NOMO-1 treated with DMSO at 0.1 percent for 48 hours (cell line): ENCODE results near the gene ITPA.
A peak's percentile ranks its signal among the peaks of the same experiment; 100 is the strongest.

Source experiments
- DNase-seq: peaks from one replicate; lab custom pipeline; 2025; ENCODE audit not compliant: unreplicated experiment; lab: John Stamatoyannopoulos, UW

The ITPA gene

GRCh38 chr20:3209257-3209945 lies at the start of gene ITPA:
ITPA (plus strand) TSS chr20:3209498; CDS start chr20:3209552, 54 bp downstream.
- DNase-seq = peak; percentile 50

GRCh38 chr20:3160418-3160817 lies 48.9 kb upstream of the ITPA start:
- DNase-seq = no peak

DNA sequence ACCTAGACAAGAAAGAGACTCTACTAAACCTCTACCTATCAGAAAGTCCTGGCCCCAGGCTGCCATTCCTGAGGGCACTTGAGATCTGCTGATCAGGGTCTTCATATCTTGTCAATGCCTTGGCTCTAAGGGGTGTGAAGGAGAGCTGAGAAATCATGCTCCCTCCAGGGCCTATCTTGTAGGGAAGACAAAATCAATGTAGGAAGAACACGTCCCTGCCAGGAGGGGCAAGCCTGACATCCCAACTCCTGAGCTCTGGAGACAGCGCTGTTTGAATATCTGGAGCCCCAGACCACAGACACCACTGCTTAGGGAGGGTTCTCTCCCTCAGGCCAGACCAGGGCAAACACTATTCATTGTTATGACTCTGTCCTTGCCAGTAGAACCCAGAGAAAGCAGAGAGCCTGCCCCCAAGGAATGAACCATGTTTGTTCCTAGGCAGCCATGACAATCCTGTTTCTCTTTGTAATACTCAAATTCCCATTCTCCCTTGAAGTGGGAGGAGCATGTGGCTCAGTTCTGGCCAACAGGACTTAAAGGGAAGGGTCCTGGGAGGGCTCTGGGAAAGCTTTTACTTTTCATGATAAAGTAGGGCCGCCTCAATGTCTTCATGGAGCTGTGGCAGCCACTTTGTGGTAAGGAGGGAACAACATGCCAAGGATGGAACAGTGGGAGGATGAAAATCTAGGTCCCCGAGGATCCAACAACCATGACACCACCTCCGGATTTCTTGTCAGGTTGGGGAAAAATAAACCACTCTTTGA lies 47.8 kb upstream of the ITPA start:
- DNase-seq = no peak

- no peak for DNase-seq
These were observed 47.2 kb upstream of the ITPA start for GRCh38 chr20:3162080-3162611.

DNA sequence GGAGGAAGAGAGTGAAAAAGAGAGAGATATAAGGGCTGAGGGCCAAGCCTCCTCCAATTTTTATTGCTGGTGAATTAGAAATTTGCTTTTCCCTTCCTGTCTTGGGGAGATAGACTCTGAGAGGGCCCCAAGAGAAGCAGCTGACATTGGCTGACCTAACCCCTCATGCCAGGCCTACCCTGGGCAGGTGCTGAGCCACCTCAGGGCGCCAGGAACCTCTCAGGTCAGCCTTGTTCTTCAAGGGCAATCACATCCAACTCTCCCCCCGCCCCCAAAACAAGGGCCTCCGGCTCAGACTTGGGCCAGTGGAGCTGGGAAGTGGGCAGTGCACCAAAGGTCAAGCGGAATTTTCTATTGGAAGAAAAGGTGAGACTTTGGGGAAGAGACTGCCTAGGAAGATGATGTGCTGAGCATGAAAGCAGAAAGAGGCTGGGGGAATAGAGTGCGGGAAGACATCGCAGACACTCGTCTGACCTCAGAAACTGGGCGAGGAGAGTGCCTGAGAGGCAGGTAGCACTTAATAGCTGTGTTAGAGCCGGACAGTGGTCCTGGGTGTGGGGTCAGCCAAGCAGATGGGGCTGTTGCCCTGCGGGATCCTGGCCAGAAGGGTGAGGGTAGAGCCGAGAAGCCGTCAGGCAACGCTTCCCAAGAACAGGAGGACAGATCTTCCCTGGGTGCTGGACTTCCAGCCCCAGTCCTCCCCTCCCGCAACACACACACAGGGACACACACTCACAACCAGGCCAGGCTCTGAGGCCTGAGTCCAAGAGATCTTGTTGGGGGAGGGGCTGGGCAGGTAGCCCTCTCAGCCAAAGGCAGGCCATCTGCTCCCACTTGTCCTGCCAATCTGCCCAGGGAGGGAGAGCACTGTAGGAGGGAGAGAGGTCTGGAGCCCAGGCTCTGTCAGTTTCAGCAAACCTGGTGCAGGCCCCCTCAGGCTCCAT lies 45.9 kb upstream of the ITPA start:
- no peak for DNase-seq

DNA sequence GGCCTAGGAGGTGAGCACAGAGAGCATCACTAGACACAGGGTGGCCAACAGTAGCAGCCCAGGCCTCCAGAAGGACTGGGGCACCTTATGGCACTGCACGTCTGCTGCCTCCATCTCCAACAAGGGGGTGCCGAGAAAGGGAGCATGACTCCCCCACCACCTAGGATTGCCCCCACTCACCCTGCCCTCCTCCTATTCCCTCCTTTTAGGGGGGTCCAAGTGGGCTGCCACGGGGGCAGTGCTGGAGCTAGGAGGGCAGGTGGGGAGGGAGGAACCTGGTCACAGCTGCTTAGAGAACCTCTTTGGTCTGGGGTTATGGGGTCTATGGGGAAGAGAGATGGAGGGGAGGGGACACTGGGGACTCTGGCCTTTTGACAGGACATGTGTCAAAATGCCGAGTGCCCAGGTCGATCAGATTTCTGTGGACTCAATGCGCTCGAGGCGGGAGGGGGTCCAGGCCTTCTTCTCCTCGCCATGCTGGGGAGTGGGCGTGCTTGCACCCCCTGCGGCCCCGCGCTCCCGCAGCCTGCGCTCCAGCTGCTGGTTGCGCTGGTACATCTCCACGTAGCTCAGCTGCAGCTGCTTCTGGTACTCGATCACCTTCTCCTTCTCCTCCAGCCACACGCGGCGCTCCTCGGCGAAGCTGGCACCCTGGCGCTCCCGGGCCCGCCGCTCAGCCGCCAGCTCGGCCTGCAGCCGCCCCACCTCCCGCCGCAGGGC lies 45.1 kb upstream of the ITPA start:
- DNase-seq = no peak

GRCh38 chr20:3164763-3165410 lies 44.4 kb upstream of the ITPA start:
- DNase-seq = no peak

GRCh38 chr20:3165473-3166337 lies 43.6 kb upstream of the ITPA start:
- no peak for DNase-seq

DNA sequence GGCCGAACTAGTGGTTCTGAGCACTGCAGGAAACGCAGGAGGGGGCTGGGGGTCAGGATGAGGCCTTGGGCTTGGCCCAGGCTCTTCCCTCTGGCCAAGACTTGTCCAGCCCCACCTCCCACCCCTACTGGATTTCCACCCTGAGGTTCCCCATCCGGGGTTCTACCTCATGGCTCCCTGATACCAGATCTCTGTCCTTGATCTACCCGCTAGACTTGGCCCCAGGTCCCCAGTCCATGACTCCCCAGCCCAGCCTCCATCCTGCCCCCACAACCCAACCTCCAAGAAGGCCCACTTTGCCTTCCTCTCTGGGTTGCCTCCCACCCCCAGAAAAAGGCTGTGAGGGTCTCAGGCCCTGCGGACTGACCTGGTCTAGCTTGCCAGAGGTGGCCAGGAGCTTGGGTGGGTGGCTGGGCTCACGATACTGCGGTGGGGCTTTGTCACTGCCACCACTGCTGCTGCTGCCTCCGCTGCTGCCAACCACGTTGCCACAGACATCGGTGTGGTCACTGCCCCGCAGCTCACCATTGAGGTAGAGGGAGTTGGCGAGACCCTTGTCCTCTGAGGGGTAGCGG lies 42.9 kb upstream of the ITPA start:
- DNase-seq = no peak

DNA sequence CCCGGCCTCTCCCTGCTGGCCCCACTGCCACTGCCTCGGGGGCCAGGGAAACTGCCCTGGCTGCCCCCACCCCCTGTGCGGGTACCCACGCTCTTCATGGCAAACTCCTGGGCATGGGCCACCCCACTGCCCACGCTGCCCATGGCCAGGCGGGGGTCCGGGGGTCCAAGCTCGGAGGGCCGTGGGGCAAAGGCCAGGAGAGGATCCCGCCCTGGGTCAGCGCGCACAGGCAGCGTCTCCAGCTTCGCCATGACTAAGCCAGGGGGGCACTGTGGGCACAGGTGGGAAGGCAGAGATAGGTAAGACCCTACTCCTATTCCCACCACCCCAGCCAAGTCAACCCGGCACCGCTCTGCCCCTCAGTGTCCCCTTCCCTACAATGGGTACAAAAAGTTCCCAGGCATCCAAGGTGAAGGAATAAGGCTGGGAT lies 42.4 kb upstream of the ITPA start:
- DNase-seq = no peak

DNA sequence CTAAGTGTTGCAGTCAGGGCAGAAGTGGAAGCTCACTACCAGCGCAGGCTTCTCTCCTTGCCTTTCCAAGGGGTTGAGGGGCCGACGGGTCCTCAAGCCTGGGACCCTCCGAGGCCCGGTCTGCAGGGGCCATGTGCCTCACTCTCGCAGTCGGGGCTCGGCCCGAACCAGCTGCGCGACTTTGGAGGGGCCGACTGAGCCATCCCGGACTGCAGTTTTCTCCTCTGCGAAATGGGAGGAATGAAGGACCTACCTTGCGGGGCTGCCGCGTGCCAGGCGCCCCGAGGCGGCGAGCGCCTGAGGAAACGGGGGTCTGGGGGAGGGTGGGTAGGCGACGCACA lies 41.6 kb upstream of the ITPA start:
- DNase-seq = no peak

GRCh38 chr20:3168079-3168828 lies 41.0 kb upstream of the ITPA start:
- no peak for DNase-seq

DNA sequence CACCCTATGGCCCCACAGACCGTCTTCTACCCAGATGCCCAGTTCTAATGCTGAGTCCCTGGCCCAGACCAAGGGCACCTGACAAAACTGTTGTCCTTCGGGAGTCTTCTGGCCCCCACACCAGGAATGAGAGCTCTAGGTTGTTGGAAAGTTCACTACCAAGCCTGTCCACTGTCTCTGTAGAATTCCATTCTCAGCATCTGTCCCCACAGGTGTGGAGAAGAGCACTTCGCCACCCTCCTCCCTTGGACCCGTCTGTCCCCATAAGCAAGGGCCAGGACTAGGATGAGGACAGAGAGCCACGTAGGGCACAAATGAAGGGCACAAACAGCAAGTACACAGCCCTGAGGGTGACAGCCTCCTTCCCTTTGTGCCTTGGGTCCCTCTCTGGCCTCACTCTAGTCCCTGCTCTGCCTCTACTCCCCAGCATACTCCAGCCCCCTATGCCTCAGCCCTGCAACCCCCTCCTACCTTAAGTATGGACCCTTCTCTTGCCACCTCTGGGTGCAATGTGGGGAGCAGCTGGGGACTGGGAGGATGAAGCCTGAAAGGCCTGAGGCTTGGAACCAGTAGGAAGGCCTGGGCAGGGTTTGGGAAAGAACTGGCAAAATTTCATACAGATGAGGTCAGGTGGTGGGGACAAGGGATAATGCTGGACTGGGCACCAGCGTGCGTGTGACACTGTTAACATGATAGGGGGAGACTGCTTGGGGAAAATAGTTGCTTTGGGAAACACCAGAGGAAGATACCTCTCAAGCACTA lies 40.3 kb upstream of the ITPA start:
- no peak for DNase-seq

DNA sequence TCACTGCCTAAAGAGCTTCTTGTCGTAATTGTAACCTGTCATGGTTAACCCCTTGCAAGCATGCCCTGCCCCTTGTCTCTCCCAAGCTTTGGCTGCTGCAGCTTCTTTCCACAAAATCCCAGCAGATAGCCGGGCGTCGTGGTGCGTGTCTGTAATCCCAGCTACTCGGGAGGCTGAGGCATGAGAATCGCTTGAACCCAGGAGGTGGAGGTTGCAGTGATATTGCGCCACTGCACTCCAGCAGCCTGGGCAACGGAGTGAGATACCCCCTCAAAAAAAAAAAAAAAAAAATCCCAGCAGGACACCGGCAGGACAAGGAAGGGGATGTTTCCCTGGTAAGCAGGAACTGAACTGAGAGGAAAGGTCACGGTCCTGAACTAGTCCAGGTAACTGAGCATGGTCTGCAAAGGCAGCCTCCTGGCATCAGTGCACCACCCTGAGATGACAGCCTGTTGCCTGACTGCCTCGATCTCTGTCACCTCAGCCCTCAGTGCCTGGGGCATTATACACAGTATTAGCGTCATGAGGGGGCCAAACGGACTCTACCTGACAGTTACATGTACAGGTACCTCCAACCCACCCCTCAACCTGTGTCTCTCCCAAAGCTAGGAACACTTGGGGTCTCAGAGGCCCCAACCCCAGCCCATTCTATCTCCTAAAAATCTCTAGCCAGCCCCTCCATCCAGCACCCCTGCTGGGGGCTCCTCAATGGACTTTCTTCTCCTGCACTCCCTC lies 37.7 kb upstream of the ITPA start:
- no peak for DNase-seq

- no peak for DNase-seq
These were observed 37.0 kb upstream of the ITPA start for GRCh38 chr20:3172126-3172932.
